NCI-H345 (cell line): Measurements from ENCODE around the gene GADD45GIP1.
"Not testable (repeated sequence)": the region's sequence is repeated elsewhere in the genome, so short reads cannot be mapped to it uniquely, and the experiment has no call there.

Experiments
- DNase-seq: peaks from one replicate; lab custom pipeline; 2025; lab: John Stamatoyannopoulos, UW

Gene GADD45GIP1

GRCh38 chr19:12957389-12957952 is 448 bp upstream of the GADD45GIP1 start:
- not testable (repeated sequence) for DNase-seq

GRCh38 chr19:12955996-12956395 is 1.0 kb downstream of the GADD45GIP1 start:
- no peak for DNase-seq

- DNase-seq: not testable (repeated sequence)
These were observed 1.4 kb downstream of the GADD45GIP1 start for GRCh38 chr19:12955575-12955974.

- no peak for DNase-seq
These were observed 2.4 kb downstream of the GADD45GIP1 start for GRCh38 chr19:12954612-12954962.

GRCh38 chr19:12953799-12954611 is 3.0 kb downstream of the GADD45GIP1 start:
- DNase-seq: no peak

- DNase-seq: no peak
These were observed 3.8 kb downstream of the GADD45GIP1 start for GRCh38 chr19:12953138-12953798.

- DNase-seq: no peak
These were observed 4.4 kb downstream of the GADD45GIP1 start for GRCh38 chr19:12952488-12953137.

- DNase-seq: not testable (repeated sequence)
These were observed 5.0 kb downstream of the GADD45GIP1 start for GRCh38 chr19:12952050-12952449.

GRCh38 chr19:12949363-12950283 is 7.4 kb downstream of the GADD45GIP1 start:
- no peak for DNase-seq

- DNase-seq: no peak
These were observed 8.2 kb downstream of the GADD45GIP1 start for GRCh38 chr19:12948612-12949362.

GRCh38 chr19:12947702-12948611 is 9.1 kb downstream of the GADD45GIP1 start:
- DNase-seq: no peak

- no peak for DNase-seq
These were observed 10.1 kb downstream of the GADD45GIP1 start for GRCh38 chr19:12946731-12947496.

GRCh38 chr19:12946092-12946721 is 10.8 kb downstream of the GADD45GIP1 start:
- DNase-seq: no peak

GRCh38 chr19:12945479-12946091 is 11.4 kb downstream of the GADD45GIP1 start, which contains the start of gene RAD23A:
Gene RAD23A (plus strand): TSS chr19:12945862. CDS start chr19:12945949, 87 bp downstream.
- peak; percentile 86 for DNase-seq

- DNase-seq: no peak
These were observed 12.8 kb downstream of the GADD45GIP1 start for GRCh38 chr19:12944104-12944674.

GRCh38 chr19:12943437-12944044 is 13.5 kb downstream of the GADD45GIP1 start:
- no peak for DNase-seq

- no peak for DNase-seq
These were observed 16.1 kb downstream of the GADD45GIP1 start for GRCh38 chr19:12940897-12941296.
